ENCODE data around the gene KCNK13.

KCNK13 gene

GRCh38 chr14:90137807-90138206, 76.0 kb downstream of the KCNK13 start:
- no peak for DNase-seq

GRCh38 chr14:90139199-90139598, 77.4 kb downstream of the KCNK13 start:
- no peak for DNase-seq

- DNase-seq: no peak
Measured at GRCh38 chr14:90140298-90140955, 78.6 kb downstream of the KCNK13 start.

- no peak for DNase-seq
Measured at GRCh38 chr14:90140956-90141316, 79.1 kb downstream of the KCNK13 start.

- no peak for DNase-seq
Measured at GRCh38 chr14:90153429-90153828, 91.6 kb downstream of the KCNK13 start.

GRCh38 chr14:90154110-90154509, 92.3 kb downstream of the KCNK13 start:
- no peak for DNase-seq

GRCh38 chr14:90159146-90159545, 97.4 kb downstream of the KCNK13 start:
- no peak for DNase-seq

GRCh38 chr14:90159688-90160087, 97.9 kb downstream of the KCNK13 start:
- no peak for DNase-seq

- no peak for DNase-seq
Measured at GRCh38 chr14:90161129-90161528, 99.3 kb downstream of the KCNK13 start.

- no peak for DNase-seq
Measured at GRCh38 chr14:90168425-90169105, 106.8 kb downstream of the KCNK13 start.

GRCh38 chr14:90175631-90176030, 113.8 kb downstream of the KCNK13 start:
- DNase-seq: no peak

GRCh38 chr14:90177539-90178189, 115.9 kb downstream of the KCNK13 start:
- no peak for DNase-seq

- no peak for DNase-seq
Measured at GRCh38 chr14:90179357-90179756, 117.6 kb downstream of the KCNK13 start.

- DNase-seq: no peak
Measured at GRCh38 chr14:90179809-90180779, 118.3 kb downstream of the KCNK13 start.

GRCh38 chr14:90184094-90184493, 122.3 kb downstream of the KCNK13 start:
- no peak for DNase-seq

GRCh38 chr14:90184571-90185266, 122.9 kb downstream of the KCNK13 start:
- no peak for DNase-seq

- no peak for DNase-seq
Measured at GRCh38 chr14:90188588-90188987, 126.8 kb downstream of the KCNK13 start.

- no peak for DNase-seq
Measured at GRCh38 chr14:90191154-90191553, 129.4 kb downstream of the KCNK13 start.

GRCh38 chr14:90191585-90191984, 129.8 kb downstream of the KCNK13 start:
- no peak for DNase-seq

GRCh38 chr14:90193925-90194324, 132.1 kb downstream of the KCNK13 start:
- DNase-seq: no peak

- no peak for DNase-seq
Measured at GRCh38 chr14:90194706-90195105, 132.9 kb downstream of the KCNK13 start.

- DNase-seq: no peak
Measured at GRCh38 chr14:90198541-90199060, 136.8 kb downstream of the KCNK13 start.
